Fibroblast of pulmonary artery (primary cell): Measurements from ENCODE around the gene ADAP1.
"Not testable (repeated sequence)": the region's sequence is repeated elsewhere in the genome, so short reads cannot be mapped to it uniquely, and the experiment has no call there.

ENCODE experiments used
- DNase-seq: peaks from one replicate; pipeline ENCODE4 v3.0.0-alpha.2; 2010; ENCODE audit warnings: low read depth
- H3K4me3 ChIP-seq: replicated peaks from 2 replicates; pipeline ENCODE4 v1.5.1; 2011; ENCODE audit warnings: low read depth, mild to moderate bottlenecking, control low read depth, low read length, moderate library complexity
- TF ChIP-seq, protein P1 (sequence below): IDR thresholded peaks from 2 replicates; pipeline ENCODE4 v1.5.1; 2011; ENCODE audit warnings: mild to moderate bottlenecking, control low read depth, low read length, inconsistent platforms; ENCODE audit errors: missing control alignments

ADAP1 gene

DNA sequence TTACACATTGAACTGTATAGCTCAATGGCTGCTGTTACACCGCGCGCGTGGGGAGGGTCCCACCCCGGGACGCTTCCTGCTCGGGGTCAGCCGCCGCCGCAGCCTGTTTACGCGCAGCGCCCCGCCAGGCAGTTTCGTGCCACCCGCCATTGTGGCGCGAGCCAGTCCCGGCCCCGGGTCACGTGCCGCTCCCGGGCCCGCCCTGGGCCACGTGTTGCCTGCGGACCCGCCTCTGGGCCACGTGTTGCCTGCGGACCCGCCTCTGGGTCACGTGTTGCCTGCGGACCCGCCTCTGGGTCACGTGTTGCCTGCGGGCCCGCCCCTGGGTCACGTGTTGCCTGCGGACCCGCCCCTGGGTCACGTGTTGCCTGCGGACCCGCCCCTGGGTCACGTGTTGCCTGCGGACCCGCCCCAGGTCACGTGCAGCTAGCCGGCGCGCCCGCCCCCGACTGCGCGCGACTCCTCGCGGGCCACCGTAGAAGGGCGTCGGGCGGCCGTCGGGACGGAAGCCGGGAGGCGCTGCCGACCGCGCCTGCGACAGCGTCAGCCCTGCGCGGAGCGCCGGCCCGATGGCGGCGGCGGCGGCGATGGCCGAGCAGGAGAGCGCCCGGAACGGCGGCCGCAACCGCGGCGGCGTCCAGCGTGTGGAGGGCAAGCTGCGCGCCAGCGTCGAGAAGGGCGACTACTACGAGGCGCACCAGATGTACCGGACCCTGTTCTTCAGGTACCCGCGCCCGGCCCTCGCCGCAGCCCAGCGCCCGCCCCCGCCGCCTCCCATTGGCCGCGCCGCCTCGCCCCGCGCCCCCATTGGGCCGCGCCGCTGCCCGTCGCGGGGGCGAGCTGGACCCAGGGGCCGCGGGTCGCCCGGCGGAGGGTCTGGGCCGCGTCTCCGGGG is 78.2 kb downstream of the ADAP1 start, which contains the start of gene GET4:
GET4 (plus strand) TSS at position 478 of the 895 bp plus-strand sequence; CDS start at position 570, 92 bp downstream.
- TF ChIP-seq, protein P1, sequence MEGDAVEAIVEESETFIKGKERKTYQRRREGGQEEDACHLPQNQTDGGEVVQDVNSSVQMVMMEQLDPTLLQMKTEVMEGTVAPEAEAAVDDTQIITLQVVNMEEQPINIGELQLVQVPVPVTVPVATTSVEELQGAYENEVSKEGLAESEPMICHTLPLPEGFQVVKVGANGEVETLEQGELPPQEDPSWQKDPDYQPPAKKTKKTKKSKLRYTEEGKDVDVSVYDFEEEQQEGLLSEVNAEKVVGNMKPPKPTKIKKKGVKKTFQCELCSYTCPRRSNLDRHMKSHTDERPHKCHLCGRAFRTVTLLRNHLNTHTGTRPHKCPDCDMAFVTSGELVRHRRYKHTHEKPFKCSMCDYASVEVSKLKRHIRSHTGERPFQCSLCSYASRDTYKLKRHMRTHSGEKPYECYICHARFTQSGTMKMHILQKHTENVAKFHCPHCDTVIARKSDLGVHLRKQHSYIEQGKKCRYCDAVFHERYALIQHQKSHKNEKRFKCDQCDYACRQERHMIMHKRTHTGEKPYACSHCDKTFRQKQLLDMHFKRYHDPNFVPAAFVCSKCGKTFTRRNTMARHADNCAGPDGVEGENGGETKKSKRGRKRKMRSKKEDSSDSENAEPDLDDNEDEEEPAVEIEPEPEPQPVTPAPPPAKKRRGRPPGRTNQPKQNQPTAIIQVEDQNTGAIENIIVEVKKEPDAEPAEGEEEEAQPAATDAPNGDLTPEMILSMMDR = no peak
- peak; percentile 96 for DNase-seq
- H3K4me3 ChIP-seq = peak within 1 kb of the TSS; percentile 87

DNA sequence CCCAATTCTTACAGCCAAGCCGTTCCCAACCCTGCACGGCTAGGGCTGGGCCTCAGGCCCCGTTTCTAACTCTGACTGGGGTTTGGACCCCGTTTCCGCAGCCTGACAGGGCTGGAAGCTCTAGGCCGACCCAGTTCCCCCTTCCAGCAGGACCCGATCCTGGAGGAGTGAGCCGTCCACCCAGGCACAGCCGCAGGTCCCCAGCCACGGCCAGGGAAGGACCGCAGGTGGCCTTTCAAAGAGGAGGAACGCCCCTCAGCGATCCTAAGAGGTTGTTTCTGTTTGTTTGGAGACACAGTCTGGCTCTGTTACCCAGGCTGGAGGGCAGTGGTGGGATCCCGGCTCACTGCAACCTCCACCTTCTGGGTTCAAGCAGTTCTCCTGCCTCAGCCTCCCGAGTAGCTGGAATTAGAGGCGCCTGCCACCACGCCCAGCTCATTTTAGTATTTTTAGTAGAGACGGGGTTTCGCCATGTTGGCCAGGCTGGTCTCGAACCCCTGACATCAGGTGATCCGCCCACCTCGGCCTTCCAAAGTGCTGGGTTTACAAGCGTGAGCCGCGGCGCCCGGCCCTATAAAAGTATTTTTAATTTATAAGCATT is 78.9 kb downstream of the ADAP1 start:
- DNase-seq = no peak
- peak overlapping the region; percentile 37 for H3K4me3 ChIP-seq
- TF ChIP-seq, protein P1 = no peak

DNA sequence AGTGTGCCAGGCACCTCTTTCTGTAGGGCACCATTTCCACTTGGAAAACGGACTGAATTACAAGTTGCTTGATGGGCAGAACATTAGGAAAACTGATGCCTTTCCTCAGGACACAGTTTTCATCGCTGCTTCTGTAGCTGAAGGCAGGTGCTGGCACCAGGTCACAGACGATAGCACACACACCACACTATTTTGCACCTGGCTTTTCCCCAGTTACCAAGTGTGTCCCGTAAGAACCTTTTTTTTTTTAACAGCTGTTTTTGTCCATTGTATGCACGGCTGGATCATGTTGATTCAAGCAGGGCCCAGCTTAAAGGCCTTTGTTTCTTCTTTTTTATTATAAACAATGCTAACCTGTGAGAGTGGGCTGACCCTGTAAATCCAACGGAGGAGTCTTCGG is 79.4 kb downstream of the ADAP1 start:
- DNase-seq = no peak
- H3K4me3 ChIP-seq = no peak overlapping the region
- TF ChIP-seq, protein P1 = no peak

DNA sequence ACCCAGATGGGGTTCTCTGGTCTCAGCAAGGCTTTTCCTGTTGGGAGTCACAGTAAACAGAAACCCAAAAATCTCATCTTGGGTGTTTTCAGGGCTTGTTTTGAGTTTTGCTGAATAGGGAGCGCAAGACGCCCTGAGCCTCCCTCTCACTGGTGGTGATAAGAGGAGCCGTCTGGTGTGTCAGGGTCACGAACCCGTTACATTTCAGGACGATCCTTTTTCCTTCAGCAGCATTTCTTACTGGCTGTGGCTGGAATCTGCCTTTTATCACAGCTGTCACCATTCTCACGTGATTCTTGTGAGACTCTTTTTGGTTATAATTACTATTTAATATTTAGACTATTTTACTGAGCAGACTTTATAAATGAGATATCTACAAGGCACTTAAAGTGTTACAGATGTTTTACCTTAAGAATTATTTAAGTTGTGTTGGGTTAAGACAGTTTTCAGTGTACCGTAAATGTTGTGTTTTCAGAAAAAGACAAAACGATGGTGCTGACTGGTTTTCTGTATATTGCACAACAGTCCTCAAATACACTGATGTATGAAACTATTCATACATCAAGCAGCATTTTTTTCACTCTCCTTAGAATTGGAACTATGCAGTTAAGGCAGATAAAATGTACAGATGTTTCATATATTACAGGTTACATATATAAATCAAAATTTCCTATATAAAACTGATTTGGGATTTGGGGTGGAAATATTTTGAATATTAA is 80.3 kb downstream of the ADAP1 start:
- peak; percentile 26 for DNase-seq
- TF ChIP-seq, protein P1 = no peak
- no peak overlapping the region for H3K4me3 ChIP-seq

DNA sequence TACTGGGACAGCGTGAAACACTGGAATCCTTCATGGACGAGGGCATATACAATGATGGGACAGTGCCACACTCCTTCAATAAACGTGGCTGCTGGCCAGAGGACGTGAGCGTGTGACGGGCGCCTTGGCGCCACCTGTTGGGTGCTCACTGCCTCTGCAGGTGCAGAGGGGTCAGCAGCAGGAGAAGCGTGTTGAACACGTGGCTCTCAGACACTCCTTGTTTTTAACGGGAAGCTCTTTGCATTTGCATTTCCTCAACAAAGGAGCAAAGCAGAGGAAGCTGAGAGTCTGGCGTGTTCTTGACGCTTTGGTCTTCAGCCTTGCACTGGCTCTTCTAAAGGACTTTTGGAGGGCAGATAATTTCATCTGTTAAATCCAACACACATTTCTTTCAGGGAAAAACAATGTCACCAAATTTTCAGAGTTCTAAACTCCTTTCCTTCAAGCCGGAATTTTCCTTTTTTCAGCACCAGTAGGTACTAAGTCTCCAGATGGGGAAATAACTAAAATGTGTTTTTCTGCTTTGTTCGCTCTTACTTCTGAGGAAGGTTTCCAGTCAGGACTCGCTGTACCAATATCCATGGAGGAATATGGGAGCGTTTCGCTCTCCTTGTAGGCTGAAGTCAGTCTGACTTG is 81.0 kb downstream of the ADAP1 start:
- TF ChIP-seq, protein P1 = peak; percentile 99
- DNase-seq = peak; percentile 87
- no peak overlapping the region for H3K4me3 ChIP-seq

DNA sequence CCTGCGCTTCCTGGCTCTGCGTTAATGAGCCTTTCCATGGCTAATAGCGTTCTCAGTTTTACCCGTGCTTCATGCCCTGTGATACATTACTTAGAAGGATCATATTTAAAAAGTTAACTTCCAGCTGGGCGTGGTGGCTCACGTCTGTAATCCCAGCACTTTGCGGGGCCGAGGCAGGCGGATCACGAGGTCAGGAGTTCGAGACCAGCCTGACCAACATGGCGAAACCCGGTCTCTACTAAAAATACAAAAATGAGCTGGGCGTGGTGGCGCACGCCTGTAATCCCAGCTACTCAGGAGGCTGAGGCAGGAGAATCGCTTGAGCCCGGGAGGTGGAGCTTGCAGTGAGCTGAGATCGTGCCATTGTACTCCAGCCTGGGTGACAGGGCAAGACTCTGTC is 81.8 kb downstream of the ADAP1 start:
- not testable (repeated sequence) for H3K4me3 ChIP-seq, DNase-seq
